HG02973 (cell line): Measurements from ENCODE around the gene STAB2.

Source experiments
- ATAC-seq: cut with Tn5 transposase; IDR thresholded peaks from one replicate; pipeline ENCODE4 v1.9.1; 2021; ENCODE audit warnings: moderate library complexity; ENCODE audit not compliant: unreplicated experiment

Gene STAB2

DNA sequence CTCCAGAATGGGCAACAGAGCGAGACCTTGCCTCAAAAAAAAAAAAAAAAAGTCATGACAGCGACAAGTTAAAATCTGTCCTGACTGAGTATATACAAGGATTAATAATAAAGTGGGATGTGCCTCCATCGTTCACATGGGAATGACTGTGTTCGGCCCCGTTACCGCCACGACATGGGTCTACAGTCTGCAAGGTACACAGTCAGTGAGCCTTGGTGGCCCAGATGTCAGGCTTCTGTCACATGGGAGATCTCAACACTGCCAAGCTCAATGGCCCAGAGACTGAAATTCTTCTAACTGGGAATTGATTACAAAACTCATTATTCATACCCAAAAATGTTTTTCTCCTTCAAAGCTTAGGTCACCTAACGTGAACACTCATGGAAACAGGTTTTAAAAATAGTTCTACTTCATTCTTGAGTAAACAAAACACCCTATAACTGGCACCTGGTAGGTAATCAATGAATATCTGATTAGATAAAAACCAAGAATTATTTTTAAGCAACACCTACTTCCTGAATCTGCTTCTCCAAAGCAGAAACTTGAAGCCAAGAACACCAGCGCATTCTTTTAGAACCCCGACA lies 188.0 kb downstream of the STAB2 start:
- ATAC-seq = no peak

DNA sequence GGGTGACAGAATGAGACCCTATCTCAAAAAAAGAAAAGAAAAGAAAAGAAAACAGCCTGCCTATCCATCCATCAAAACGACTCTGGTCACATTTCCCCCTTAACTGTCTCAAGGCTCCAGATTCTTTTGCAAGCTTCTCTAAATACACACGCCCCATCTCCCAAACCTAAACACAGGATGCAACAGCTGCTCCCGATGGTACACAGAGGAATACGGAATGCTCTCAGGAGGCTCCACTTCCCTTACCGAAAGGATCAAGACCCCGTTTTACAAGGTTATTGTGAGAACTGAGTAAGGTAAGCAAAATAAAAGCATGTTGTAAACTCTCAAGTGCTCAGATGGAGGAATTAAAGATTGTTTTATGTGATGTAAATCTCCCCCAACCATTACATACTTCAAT lies 191.7 kb downstream of the STAB2 start:
- no peak for ATAC-seq

DNA sequence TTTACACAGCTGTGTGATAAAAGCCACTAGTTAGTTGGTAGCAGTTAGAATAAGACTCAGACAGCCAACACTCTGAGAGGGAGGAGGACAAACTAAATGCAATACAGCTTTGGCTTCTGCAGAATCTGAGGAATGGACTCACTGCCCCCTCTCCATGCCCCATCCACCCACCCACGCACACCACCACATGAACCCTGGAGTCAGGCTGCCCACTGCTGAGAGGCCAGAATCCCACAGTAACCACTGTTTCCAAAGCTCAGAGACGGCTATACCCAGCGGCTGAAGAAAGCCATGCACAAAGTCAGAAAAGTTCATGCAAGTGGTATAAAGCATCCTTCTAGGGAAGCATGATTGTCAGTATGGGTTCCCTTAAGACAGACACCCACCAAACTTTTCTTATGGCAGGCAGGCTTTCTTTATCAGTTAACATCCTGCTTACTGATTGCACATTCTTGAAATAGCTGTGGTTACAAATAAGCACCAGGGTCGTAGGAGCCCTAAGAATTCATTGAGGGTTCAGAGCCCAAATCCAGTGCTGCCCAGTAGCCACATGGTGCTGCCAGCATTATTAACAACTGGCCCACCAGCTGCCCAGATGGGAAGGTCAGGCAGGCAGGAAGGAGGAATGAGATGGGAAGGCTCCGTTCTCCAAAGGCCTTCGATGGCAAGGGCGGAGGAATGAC lies 192.5 kb downstream of the STAB2 start:
- ATAC-seq = no peak

DNA sequence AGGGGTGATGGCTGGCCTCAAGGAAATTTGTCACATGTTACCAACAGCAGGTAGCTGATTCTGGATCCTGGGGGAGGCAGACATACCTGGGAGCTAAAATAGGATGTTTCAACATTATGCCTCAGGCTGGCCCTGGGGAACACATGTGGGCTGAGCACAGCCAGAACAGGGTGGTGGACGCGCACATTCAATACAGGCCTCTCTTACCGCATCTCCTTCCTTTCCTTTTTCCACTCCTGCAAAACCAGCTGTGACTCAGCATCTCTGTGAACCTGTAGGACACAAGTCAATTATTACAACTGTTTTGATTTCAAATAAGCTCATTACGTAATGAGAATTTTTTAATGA lies 193.0 kb downstream of the STAB2 start:
- no peak for ATAC-seq

DNA sequence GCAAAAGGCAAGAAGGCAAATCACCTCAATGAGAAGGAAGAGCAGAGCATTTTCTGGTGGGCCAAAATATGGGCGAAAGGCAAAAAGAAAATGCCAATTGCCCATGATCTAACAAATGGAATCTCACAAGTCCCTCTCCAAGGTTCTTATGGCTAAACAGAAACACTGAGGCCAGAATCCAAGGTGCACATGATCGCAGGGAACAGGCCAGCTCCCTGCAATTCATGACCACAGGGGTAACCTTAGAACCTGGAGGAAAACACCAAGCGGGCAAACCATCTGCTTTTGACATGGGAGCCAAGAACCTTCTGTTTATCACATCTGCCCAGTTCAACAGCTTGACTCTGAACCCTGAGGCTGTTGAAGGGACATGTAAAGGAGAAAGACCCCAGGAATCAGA lies 193.9 kb downstream of the STAB2 start:
- ATAC-seq = no peak

DNA sequence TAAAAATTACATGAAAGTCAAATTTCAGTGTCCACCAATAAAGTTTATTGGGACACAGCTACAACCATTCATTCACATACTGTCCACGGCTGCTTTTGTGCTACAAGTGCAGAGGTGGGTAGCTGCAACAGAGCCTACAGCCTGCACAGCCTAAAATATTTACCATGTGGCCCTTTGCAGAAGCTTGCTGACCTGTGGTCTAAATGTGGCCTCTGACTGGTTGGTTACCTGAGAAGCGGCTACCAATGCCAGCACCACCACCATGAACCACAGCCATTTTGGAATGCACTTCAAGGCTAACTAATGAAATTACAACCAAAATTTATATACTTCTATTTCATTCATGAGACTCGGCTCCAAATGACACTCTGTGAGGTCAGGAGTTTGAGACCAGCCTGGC lies 195.3 kb downstream of the STAB2 start:
- no peak for ATAC-seq

DNA sequence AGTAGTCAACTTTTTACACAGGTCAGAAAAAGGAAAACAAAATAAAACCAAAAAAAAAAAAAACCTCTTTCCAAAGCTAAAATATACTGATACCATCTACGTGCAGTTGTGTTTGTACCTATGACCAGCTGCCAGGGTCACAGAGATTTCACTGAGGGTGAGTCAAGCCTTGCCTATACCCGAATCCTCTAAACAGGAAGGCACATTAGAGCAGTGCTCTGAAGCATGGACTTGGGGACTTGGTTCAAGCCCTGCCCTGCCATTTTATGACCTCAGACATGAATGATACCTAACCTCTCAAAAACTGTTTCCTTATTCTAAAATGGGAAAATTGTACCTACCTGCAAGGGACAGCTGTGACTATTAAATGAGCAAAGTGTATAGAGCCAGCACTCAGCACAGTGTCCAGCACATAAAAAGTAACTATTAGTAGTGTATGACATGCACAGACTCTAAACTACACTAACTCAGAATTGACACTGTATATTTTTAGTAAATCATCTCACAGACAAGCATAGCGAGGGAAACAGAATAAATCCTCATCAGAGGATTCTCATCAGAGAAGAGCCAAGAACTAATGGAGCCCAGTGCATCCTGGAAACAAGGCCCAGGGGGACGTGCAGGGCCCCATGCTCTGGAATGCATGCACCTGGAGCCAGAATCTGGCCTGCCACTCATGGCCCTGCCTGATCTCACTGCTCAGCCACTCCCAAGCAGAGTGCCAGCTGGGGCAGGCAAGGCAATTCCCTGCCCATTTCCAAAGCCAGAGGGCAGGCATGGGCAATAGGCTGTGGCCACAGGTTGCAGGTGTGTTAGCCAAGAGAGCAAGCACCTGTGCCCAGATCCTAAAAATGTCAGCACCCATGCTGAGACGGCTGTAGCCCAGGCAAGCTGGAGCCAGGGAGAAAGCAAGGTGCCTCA lies 196.9 kb downstream of the STAB2 start:
- no peak for ATAC-seq

DNA sequence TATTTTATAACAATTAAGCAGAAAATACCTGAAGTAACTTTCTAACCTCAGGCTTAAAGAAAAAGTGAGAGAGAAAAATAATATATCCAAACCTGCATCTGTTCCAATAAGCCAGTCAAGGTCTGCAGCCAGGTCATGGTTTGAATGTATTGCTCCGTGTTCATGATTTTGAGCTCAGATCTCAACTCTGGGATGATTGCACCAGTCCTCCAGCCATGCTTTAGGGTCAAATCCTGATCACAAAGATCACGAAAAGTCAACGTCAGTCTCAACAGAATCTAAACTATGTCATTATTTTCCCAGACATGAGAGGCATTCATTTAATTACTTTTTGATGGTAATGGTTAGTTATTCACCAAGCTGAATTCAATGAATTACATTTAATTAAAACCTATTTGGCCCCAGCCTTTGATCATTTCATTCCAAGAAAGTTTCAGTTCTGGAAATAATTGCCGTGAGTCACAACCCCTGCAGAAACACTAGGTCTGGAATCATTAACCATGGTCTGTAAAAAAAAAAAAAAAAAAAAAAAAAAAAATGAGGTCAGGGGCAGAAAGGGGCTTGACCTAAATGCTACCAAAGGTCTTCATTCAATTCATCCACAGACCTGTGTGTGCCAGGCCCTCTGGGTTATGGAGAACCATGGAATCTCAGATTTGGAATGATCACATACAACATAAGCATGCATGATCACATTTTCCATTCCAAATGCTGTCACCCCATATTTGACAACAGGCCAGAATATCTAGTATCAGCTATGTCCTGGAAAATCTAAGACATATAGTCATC lies 198.4 kb downstream of the STAB2 start:
- no peak for ATAC-seq

DNA sequence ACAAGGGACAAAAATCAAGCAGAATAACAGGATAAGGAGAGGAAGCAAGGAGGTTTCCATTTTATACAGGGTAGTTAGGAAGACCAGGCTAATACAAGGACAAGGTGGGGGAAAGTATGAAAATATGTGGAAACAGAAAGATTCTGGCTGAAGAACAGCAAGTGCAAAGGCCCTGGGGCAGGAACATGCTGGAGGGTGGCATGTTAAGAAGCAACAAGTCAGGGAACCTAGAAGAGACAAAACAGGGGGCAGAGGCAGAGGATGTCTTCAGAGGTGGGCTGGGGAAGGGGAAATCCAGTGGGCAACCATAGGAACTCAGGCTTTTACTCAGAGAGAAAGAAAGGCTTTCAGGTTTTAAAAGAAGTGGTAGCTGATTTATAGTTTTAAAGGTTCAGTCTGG lies 199.1 kb downstream of the STAB2 start:
- ATAC-seq = no peak

DNA sequence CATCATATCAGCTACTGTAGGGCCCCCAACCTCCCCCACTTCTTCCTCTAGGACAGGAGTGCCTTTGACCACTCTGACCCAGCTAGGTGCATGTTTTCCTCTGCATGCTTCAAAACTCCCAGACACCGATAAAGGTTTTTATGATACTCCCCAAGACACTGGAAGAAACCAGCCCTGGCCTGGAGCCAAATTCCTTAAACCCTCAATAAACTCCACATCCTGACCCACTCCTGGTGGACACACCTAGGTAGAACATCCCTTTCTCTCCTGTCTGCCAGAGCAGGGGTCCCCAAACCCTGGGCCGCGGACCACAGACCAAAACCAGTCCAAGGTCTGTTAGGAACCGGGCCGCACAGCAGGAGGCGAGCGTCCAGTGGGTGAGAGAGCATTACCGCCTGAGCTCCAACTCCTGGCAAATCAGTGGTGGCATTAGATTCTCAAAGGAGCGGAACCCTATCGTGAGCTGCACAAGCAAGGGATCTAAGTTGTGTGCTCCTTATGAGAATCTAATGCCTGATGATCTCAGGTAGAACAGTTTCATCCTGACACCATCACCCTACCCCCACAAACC lies 204.4 kb downstream of the STAB2 start:
- ATAC-seq = no peak

DNA sequence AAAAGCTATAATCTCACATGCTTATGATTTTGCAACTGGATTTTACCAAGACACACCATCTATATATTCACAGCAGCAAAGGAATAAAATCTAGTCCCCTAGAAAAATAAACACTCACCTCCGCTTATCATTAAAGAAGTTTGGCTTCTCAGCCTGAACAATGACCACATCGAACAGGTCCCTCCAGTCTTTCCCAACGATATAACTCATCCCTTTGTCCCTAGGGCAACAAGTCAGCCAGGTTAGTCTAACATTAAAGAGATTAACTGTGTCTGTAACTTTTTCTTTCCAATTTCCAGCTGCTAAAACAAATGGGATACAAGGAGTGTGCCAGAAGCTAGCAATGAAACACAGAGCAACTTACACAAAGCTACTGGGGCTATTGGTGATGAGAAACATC lies 206.0 kb downstream of the STAB2 start:
- ATAC-seq = no peak

DNA sequence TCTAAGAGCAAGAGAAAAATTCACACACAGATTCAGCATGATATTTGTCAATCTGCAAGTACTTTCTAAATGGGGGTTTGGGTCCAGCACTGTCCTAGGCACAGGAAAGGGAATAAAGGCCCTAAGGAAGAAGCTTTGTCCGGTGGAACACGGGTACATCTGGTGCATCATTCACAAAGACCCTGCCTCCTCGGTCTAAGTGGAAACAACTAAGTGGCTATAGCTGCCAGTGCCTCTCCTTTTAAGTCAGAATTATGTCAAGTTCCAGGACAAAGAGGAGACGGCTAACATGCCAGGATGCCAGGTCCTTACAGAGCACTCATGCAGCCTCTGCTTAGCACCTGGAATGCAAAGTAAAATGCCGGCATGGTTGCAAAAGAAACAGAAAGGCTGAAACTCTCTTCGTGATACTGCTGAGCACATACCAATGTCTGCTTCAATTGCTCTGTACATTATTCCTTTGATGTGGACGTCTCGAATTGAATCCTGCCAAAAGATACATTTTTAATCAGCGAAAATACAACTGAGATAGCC lies 206.5 kb downstream of the STAB2 start:
- no peak for ATAC-seq

DNA sequence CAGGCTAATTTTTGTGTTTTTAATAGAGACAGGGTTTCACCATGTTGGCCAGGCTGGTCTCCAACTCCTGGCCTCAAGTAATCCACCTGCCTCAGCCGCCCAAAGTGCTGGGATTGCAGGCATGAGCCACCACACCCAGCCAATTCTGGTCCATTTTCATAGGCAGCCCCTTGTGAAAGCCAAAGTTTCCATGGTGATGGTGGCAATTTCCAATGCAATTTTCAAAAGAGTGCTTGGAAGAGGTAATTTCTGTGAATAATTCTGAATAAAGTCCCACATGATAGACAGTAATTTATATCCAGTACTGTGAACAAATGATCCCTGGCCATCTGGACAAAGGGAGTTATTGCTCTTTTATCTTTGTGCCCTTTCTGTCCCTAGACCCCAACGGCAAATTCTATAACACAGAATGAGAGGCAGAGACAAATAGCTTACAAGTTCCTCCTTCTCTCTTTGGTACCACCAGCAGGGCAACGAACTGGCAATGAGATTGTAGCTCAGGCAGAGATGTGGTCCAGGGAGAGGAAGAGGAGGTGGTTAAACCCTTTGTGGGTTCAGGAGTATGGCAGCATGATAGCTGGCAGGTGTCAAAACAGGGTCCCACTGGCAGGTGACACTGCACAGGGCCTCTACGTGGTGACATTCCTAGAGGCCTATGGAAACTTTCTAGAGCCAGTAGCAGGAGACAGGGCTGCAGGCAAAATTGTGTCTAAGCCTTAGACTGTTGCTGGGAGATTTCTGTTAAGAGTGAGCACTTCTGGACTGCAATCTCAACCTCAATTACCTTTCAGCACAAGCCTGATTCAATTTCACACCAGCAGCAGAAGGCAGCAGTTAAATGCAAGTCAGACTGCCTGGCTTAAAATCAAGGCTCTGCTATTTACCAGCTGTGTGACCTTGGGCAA lies 207.5 kb downstream of the STAB2 start:
- ATAC-seq = no peak

DNA sequence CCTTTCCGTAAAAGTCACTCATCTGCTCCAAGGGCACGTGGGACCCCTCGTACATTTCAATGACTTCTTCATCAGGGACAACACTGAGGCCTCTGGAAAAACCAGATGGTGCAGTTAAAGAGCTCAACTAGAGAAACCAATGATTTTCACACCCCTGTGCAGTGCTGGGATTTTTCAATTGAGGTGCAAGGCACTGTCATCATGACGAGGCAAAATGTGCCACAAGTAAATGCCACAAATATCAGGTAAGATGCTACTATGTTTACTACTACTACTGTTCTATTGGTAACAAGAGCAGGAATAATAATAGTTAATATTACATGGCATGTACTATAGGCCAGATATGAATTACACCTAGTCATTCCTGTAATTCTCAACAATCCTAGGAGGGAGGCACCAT lies 211.5 kb downstream of the STAB2 start:
- no peak for ATAC-seq

DNA sequence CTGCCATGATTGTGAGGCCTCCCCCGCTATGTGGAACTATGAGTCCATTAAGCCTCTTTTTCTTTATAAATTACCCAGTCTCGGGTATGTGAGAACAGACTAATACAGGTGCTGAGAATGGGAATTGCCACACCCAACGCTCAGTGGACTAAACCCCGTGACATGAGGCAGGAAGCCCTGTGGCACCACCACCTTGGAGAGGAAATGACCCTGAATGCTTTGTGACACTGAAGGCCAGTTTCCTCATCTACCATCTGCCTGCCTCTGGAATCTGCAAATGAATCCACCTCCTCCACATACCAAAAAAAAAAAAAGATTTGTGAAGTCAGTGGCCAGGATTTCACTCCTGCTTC lies 212.4 kb downstream of the STAB2 start:
- ATAC-seq = no peak

DNA sequence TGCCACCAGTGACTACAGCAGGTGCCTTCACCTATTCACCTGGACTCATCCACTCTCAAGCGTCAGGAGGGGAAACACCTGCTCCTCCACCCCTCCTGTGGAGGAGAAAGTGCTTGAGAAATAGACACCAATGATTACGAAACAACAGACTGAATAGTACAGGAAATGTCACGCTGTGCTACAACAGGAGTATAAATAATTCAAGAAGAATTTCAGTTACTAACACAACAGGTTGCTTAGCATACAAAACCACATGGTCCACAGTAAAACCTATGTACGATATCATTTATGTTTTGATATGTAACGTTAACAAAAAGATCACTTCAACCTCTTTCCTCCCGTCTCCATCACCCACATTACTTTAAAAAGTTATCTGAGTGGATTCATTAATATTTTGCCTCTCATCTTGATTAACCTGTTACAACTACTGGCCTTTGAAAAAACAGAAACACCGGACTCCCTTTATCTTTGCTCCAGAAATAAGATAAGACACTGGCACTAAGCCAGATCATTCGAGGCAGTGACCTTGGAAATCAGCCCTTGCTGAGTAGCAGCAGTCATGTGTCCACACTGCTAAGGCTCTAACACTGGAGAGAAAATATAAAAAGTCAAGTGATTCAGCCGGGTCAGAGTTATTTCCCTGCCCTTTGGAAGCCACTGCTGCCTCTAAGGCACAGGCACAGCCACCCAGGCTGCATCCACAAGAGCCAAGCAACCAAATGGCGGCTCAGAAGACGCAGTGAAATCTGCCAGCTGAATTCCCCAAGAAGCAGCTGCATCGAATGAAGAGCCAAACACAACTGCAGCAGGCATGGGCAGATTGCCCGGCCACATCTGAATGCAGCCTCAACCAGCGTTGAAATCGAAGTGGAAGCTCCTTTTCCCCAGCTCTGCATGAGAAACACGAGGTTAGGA lies 213.0 kb downstream of the STAB2 start:
- no peak for ATAC-seq

DNA sequence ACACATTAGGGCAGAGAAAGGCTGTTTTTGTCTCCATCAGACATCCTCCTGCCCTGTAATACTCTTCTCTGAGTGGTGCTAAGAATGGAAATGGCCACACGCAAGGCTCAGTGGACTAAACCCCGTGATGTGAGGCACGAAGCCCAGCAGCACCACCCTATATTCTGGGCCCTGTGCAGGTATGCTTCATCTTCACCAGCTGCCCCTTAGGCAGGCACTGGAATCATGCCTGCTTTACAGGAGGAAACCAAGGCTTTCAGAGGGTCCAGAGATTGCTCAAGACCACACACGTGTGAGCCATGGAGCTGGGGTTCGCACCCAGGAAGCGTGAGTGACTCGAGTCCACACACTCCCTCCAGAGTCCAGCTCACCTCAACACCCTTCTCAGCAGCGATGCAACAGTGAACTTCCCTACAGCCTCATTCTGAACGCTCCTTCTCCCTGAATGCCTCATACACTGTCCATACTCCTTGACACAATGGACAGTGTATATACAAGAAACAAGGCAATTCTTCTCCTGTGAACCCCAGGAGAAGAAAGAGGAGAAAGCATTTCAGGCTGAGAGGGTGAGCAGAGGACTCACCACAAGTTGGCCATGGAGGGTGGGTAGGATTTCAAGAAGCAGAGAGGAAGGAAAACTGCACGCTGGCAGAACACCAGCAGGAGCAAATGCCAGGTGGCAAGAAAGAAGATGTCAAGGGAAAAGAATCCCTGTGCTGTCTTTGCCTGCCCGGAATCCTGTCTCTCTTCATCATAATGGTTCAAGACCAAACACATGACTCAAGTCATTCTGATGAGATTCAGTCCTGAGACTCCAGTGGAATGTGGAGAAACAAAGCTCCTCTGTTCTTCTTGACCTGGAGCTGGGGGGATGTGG lies 214.9 kb downstream of the STAB2 start:
- no peak for ATAC-seq

DNA sequence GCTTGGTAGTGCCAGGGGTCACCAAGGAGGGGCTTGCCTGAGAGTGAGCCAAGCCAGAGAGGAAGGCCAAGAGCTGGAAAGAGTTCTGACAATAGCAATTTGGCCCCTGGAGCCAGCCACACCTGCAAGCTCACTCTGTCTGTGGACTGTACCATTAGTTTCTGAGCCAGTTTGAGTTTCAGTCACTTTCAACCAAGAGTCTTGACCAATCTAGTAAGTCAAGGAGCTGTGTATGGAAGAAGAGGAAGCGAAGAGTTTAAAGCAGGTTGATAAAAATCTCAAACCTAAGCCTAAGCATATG lies 215.5 kb downstream of the STAB2 start:
- no peak for ATAC-seq
